ENCODE measurements around the gene BCL2L12.

Gene BCL2L12

DNA sequence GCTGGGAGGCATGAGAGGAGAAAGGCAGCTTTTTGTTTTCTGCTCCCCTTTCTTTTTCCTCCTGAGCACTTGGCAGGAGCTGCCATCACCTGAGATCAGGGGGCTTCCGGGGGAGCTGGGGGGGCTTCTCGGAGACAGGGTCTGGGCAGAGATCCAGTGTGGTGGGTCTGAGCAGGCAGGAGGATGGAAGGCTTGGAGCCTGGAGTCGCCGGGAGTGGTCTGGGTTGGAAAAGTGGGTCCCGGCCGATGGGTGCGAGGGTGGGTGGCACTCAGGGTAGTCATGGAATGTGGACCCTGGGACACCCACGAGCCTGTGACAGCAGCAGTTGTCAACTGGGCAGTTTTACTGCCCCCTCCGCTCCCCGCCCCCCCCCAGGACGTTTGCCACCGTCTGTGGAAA lies 21.4 kb downstream of the BCL2L12 start:
- no peak for DNase-seq

DNA sequence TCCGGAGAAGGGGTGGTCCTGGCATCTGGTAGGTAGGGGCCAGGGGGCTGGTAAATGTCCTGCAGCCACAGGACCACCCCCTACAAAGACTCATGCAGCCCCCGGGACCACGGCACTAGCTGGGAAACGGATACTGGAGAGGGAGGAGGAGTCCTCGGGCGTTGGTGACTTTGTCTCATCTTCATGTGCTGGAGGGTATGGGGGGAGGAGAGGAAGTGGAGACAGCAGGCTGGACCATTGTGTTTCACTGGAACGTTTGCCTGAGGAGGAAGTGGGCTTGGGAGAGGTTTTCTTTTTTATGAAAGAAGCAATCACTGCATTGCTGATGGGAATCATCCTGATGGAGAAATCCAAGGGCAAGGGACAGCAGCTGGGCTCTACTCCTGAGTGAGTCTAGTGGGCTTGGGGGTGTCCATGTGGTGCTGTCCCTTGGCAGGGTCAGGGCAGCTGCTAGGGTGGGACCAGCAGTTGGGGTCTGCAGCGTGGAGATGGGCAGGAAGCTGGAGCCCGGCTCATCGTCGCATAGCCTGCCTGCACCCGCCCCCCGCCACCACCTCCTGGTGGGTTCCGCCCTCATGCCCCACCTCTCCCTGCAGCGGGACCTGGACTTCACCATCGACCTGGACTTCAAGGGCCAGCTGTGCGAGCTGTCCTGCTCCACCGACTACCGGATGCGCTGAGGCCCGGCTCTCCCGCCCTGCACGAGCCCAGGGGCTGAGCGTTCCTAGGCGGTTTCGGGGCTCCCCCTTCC lies 22.0 kb downstream of the BCL2L12 start:
- DNase-seq: no peak

DNA sequence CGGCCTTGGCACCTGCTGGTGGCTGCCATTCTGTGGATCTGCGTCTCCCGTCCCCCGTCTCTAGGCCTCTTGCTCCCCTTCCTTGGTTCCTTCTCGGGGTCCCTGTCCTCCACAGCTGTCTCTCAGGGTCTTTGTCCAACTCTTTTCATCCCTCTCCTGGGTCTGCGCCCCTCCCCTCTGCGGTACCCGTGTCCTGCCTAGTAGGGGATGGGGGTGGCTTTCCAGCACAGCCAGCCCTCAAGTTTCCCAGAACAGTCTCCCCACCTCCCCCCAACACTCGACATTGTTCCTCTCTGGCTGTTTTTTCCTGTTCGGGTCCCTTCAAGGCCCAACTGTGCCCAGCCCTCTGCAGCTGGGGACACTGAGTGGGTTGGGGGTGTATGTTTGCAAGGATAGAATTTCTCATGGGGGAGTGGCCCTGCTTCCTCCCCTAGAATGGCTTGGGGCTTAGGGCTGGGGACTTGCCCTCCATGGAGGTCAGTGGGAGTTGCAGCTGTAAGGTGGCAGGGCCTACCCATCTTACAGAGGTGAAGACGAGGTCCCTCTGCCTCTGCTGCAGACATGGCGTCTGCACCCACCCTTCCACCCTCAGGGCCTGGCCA lies 22.9 kb downstream of the BCL2L12 start:
- no peak for DNase-seq

DNA sequence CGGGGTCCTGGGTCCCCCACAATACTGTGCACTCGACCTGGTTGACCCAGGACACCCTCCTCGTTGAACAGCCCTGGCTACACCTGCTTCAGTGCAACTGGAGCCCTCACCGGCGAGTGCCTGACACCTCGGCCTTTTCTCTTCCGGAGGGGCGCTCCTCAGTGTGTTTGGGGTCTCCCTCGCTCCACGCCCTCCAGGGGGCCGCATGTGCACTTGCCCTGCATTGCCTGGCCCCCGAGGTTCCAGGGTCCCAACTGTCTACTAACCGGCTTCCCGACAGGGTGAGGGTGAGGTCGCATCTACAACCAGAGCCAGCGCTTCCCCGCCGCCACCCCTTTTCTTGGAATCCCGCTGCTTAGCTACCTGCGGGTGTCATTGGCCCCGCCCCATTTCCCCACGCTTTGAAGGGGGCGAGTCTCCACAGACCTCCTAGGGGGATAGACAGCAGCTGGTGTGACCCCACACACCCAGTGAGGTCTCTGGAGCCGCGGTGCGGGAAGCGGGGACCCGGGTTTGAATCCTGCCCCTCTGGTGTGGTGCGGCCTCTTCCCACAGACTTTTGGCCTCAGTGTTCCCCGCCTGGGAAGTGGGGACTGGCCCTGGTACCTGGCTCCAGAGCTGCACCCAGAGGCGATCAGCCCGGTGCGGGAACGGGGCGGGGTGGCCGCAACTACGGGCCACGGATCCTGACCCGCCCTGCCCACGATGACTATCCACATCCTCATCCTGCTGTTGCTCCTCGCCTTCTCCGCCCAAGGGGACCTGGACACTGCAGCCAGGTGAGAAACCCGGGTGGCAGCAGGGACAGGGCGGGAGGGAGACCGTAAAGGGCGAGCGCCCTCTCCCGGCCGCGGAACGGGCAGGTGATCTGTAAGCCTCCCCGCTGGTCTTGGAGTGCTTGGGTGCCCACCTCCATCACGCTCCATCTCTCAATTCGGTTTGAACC lies 23.7 kb downstream of the BCL2L12 start, which contains the start of gene ADM5:
ADM5 (plus strand) TSS at position 462 of the 946 bp plus-strand sequence; CDS start at position 706, 244 bp downstream.
- DNase-seq: peak; percentile 13

DNA sequence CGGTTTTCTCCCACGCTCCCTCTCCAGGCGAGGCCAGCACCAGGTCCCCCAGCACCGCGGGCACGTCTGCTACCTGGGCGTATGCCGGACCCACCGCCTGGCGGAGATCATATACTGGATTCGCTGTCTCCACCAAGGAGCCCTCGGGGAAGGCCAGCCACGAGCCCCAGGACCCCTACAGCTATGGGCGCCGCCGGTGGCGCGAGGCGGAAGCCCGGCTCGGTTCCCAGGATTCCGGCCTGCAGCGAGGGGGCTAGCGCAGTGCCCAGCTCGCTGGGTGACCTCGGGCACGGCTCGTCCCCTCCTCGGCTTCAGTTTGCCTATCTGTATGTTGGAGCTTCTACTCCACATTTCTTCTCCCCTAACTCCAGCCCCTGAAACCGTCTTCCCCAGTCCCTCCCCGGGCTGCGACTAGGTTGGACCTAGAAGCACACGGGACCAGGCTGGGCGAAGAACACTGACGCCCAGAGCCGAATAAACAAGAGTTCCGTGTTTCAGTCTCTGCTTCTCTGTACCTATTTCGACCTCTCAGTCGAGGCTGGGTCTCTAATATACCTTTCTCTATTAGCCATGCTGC lies 24.4 kb downstream of the BCL2L12 start:
- DNase-seq: no peak

DNA sequence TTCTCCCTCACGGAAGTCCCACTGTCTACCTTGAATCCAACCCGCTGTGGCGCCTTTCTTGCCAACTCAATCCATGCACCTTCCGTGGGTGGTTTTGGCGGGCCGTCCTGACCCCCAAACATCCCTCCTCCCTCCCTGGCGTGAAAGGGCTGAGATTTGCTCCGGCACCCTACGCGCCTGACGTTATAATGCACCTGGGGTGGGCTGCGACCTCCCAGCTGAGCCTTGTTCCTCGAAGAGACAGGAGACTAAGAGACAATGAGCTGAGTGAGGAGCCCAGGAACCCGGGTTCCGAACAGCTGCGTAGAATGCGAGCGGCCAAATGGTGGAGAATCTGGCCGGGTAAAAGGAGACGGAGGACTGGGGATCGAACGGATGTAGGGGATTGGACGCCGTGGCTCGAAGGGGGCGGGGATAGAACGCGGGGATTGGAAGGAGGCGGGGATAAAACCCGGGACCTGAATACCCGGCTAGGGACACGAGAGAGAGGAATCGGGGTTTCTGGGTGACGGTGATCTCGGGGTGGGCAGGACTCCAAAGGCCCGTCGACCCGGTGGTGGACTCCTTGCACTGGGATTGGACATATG lies 25.0 kb downstream of the BCL2L12 start, which contains the start of gene CPT1C:
CPT1C (plus strand) TSS at position 461 of the 587 bp plus-strand sequence. CDS start 1,137 bp downstream, outside the sequence.
- peak; percentile 71 for DNase-seq

DNA sequence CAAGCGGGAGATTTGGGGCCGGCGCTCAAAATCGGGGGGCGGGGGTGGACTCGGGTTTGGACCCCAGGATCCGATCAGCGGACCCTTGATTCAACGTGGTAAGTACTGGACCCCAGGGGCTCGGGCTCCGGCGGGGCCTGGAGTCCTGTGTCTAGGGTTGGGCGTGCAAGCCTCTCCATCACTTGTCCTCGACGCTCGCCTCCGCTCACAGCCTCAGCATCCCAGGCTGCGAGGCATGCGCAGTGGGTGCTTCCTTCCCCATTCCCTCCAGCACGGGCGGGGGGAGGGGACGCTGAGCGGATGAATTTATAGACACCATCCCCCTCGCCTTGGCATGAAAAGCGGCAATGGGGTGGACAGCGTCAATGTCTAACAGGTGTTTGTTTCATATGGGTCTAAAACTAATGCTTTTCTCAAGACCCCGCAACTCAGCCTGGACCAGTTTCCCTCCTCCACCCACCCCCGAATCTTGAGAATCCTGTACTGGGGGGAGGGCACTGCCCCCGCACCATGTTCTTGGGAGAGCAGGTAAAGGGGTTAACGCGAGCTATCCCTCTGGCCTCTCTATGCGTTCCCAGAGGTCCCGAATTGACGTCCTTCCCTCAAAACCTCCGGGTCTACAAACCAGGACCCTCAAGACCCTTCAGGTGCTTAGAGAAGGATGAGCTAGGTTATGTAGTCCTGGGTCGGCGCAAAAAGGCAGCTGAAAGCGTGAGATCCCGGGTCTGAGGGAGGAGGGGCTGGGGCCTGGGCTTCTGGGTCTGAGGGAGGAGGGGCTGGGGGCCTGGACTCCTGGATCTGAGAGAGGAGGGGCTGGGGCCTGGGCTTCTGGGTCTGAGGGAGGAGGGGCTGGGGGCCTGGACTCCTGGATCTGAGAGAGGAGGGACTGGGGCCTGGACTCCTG lies 25.8 kb downstream of the BCL2L12 start:
- DNase-seq: peak; percentile 9

DNA sequence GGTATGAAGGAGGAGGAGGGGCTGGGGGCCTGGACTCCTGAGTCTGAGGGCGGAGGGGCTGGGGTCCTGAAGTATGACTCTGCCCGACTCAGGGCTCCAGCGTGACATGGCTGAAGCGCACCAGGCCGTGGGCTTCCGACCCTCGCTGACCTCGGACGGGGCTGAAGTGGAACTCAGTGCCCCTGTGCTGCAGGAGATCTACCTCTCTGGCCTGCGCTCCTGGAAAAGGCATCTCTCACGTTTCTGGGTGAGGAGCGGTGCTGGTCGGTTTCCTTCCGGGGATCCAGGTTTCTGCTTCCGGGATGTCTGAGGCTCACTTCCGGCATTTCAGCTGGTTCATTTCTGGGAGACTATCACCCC lies 26.4 kb downstream of the BCL2L12 start:
- DNase-seq: no peak

DNA sequence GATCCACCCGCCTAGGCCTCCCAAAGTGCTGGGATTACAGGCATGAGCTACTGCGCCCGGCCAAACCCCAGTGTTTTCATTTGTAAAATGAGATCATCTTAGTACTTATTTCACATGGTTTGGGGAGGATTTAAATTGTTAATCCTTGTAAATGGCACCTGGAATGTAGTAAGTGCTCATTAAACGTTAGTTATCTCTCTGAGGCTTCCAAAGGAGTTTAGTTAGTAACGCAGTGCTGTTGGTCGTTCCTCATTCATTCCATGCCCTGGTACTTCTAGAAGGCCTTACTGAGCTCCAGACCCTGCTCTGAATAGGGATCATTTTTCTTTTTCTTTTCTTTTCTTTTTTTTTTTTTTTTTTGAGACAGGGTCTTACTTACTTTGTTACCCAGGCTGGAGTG lies 30.4 kb downstream of the BCL2L12 start:
- no peak for DNase-seq

DNA sequence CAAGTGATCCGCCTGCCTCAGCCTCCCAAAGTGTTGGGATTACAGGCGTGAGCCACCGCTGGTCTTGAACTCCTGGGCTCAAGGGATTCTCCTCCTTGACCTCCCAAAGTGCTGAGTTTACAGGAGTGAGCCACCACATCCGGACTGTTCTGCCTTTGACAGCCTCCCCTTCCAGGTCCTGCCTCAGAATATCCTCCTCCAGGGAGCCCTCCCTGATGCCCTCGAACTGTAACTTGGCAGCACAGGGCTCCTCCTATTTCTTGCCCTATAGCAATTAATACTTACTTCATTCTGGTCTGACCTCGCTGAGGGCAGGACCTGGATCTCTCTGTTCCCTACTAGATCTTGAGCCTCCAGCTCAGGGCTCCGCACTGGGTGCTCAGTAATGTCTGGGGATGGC lies 31.1 kb downstream of the BCL2L12 start:
- no peak for DNase-seq

DNA sequence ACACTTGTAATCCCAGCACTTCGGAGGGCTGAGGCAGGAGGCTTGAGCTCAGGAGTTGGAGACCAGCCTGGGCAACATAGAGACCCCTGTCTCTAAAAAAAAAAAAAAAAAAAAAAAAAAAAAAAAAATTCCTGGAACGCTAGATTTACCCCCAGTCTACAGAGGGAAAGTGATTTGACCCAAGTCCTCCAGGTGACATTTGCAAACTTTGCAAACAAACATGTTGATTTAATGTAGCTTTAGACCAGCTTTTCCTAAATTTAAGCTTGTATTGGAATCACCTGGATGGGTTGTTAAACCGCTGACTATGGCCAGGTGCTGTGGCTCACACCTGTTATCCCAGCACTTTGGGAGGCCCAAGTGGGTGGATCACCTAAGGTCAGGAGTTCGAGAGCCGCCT lies 33.6 kb downstream of the BCL2L12 start:
- no peak for DNase-seq

DNA sequence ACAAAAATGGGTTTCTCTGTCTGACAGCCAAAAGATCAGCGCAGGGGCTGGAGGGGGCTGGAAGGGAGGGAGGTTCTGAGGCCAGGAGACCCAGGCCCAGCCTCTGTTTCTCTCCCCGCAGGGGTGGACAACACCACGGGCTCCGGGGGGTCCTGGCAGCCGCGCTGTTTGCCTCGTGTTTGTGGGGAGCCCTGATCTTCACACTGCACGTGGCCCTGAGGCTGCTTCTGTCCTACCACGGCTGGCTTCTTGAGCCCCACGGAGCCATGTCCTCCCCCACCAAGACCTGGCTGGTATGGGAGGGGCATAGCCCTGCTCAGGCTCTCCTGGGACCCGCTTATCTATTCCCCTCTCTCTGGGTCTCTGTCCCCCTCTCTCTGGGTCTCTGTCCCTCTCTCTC lies 34.8 kb downstream of the BCL2L12 start:
- no peak for DNase-seq

DNA sequence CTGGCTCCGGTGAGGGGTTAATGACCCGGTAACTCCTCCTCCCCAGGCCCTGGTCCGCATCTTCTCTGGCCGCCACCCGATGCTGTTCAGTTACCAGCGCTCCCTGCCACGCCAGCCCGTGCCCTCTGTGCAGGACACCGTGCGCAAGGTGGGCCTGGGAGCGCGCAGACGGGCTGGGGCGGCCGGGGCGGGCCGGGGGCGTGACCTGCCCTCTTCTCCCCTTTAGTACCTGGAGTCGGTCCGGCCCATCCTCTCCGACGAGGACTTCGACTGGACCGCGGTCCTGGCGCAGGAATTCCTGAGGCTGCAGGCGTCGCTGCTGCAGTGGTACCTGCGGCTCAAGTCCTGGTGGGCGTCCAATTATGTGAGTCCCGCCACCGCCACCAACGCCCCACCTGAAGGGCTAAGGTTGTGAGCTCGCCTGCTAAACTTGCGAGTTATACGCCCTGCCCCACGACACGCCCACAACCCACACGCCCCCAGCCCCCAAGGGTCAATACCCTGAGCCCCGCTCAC lies 35.6 kb downstream of the BCL2L12 start:
- DNase-seq: no peak

DNA sequence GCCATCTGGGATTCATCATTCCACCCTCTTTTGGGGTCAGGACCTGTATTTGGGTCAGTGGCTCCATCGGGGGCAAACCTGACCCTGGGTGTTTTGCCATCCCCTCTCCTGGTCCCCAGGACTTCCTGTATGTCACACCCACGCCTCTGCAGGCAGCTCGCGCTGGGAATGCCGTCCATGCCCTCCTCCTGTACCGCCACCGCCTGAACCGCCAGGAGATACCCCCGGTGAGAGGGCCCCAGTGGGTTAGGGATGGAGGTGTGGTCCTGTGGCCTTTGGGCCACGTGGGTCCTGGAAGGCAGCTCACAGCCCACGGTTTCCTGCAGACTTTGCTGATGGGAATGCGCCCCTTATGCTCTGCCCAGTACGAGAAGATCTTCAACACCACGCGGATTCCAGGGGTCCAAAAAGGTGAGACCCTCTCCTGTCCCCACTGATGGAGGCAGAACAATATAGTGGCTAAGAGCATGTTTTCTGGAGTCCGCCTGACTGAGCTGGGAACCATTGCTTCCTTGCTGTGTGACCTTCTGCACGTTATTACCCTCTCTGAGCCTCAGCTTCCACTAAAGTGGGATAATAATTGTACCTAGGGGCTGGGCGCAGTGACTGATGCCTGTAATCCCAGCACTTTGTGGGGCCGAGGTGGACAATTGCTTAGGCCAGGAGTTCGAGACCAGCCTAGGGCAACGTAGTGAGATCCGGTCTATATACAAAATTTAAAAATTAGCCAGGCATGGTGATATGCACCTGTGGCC lies 39.3 kb downstream of the BCL2L12 start:
- no peak for DNase-seq

DNA sequence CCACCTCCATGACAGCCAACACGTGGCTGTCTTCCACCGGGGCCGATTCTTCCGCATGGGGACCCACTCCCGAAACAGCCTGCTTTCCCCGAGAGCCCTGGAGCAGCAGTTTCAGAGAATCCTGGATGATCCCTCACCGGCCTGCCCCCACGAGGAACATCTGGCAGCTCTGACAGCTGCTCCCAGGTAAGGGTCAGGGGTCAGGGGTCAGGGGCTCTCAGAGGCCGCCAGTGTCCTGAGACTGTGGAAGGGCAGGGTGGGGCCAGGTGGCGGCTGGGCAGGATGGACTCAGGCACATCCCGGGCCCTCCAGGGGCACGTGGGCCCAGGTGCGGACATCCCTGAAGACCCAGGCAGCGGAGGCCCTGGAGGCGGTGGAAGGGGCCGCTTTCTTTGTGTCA lies 40.2 kb downstream of the BCL2L12 start:
- DNase-seq: no peak

DNA sequence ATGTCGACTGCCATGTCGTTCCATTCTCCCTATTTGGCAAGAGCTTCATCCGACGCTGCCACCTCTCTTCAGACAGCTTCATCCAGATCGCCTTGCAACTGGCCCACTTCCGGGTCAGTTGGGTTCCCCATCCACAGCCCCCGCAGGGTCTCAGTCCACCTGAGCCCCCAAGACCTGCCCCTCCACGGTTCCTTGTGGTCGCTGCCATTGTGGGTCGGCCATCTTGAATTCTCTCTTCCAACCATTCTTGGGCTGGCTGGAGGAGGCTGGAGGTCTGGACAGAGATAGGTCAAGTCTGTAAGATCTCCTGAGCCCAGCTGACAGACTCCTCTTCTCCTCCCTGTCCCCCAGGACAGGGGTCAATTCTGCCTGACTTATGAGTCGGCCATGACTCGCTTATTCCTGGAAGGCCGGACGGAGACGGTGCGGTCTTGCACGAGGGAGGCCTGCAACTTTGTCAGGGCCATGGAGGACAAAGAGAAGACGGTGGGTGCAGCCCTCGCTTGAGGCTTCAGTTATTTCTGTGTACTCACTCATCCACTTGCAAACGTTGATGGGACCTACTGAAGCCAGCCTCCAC lies 44.7 kb downstream of the BCL2L12 start:
- no peak for DNase-seq

DNA sequence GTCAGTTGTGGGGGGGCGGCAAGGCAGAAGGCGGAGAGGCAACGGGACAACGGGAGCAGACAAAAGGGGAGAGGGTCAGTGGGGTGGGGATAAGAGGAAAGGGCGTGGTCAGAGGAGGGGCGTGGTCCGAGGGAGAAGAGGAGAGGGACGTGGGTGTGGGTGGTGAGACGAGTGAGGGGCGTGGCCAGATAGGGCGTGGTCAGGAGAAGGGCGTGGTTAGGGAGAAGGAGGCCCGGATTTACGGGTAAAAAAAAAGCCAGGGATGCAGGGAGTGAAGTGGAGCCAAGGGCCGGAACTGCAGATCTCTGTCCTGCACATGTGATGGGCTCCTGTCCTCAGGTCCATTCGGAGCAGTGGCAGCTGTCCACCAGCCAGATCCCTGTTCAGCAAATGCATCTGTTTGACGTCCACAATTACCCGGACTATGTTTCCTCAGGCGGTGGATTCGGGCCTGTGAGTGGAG lies 46.7 kb downstream of the BCL2L12 start:
- no peak for DNase-seq

DNA sequence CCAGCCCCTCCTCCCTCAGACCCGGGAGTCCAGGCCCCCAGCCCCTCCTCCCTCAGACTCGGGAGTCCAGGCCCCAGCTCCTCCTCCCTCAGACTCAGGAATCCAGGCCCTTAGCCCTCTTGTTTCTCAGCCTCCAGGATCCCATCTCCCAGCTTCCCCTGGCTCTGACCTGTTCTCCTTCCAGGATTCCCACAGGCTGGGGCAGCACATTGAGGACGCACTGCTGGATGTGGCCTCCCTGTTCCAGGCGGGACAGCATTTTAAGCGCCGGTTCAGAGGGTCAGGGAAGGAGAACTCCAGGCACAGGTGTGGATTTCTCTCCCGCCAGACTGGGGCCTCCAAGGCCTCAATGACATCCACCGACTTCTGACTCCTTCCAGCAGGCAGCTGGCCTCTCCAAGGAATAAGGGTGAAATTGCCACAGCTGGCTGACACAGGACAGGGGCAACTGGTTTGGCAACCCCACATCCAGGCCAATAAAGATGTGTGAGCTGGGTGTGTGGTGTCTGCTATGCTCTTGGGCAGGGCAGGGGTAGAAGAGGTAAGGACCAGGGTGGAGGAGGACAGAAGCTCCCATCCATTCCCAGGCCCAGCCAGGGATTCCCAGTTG lies 47.6 kb downstream of the BCL2L12 start:
- DNase-seq: no peak

DNA sequence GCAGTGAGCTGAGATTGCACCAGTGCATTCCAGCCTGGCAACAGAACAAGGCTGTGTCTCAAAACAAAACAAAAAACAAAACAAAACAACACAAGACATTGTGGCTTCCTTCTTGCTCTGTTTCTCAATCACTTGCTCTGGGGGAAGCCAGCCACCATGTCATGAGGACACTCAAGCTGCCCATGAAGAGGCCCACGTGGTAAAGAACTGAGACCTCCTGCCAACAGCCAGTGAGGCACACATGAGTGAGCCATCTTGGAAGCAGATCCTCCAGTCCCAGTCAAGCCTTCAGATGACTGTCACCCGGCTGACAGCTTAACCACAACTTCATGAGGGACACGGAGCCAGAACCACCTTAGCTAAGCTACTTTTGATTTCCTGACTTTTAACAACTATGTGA lies 50.4 kb downstream of the BCL2L12 start:
- no peak for DNase-seq

DNA sequence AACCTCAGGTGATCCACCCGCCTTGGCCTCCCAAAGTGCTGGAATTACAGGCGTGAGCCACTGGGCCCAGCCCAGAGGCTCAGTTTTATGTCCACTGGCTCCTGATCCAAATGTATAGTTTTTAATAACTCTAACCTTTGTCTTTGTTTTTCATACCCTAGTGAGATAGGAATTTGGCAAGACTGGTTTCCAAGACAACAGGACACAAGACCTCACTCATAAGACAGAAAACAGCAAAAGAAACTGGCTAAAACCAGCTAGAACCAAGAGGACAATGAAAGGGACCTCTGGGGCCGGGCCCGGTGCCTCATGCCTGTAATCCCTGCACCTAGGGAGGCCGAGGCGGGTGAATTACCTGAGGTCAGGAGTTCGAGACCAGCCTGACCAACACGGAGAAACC lies 52.8 kb downstream of the BCL2L12 start:
- DNase-seq: no peak
